ENCODE measurements around the gene SBF1. TPM values are rescaled to one million over a fixed set of nuclear protein-coding genes. Genes with fewer than 3 reads are reported as not detected.
A peak's percentile ranks its signal among the peaks of the same experiment; 100 is the strongest.

The SBF1 gene
- polyA plus RNA-seq, 1 donor (not counting 4 experiments of a cell fraction or from before 2014, with no cell fraction given), result 16.2 TPM

DNA sequence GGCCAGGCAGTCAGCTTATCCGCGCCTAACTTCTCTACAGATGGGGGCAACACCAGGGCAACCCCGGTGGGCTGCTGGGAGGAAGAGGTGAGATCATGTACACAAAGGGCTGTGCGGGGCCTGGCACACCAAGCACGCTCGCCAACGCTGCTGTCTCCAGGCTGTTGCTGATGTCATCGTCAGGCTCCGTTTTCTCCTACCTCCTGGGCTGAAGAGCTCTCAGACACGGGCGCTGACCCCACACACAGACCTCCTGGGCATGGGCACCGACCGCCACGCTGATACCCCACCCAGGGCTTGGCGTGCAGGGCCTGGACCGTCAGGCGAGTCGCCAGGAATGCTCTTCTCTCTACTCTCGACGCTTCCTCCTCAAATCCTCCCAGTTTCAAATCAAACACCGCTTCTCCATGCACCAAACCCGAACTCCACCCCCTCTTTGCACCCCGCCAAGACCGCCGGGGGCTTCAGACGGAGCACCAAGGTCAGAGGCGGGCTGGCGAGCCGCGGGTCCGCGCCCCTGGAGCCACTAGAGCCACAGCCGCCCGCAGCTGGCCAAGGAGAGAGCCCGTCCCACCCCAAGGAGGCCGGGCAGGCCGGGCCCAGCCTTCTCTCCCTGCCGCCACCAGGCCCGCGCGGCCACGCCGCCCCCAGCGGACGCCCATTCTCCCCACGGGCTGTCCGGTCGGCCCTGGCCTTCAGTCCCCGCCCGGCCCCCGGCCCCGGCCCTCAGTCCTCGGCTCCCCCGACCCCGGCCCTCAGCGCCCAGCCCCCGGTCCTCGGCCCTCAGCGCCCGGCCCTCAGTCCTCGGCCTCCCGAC lies 772 bp downstream of the SBF1 start:
- H2AFZ ChIP-seq (ENCODE audit: control insufficient read depth, low read length), result no peak overlapping the region
- peak; percentile 53 for FAIRE-seq

DNA sequence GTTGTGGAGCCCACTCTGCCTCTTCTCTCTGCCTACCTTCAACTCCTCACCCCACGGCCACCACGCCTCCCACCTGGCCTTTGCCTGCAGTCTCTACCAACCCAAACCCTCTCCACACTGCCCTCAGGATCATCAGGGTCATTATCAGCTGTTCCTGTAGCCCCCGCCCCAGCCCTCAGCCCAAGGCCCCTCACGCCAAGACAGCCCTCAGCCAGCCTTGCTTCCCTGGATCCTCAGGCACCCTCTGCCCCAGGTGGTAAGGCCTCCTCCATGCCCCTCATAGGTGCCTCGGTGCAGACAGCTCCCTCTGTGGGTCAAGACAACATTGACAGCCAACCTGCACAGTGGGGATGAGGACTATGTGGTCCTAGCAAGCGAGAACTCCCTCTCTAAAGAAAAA lies 1.7 kb downstream of the SBF1 start:
- Histone ChIP-seq H2AFZ (ENCODE audit: control insufficient read depth, low read length) (no peak overlapping the region), H3K4me2 (ENCODE audit: control insufficient read depth, extremely low read depth, insufficient read depth, low read depth, low read length) (peak overlapping the region; percentile 96), H3K36me3 (ENCODE audit: control insufficient read depth in 2 of 2, extremely low read depth in 1 of 2, insufficient read depth in 2 of 2, low read length in 2 of 2) (peaks cover 1 to 16% of the 10 kb centered on the region in 2 experiments), H3K9me3 (ENCODE audit: control insufficient read depth, low read depth, low read length) (no peaks in the 10 kb centered on the region), H4K20me1 (ENCODE audit: control insufficient read depth, extremely low read depth, insufficient read depth, low read length) (peaks cover 41% of the 10 kb centered on the region), H3K9me1 (ENCODE audit: control insufficient read depth, extremely low read depth, insufficient read depth, low read length) (peaks cover 17% of the 10 kb centered on the region), H3K4me1 (ENCODE audit: control insufficient read depth, extremely low read depth, insufficient read depth, low read length) (peaks cover 63% of the 10 kb centered on the region), H3K9ac (ENCODE audit: control insufficient read depth, extremely low read depth, insufficient read depth, low read length) (no peak overlapping the region), H3K4me3 (ENCODE audit: control insufficient read depth in 2 of 3, extremely low read depth in 1 of 3, insufficient read depth in 2 of 3, low read depth in 1 of 3, low read length in 3 of 3) (peak overlapping the region in 1 of 3 experiments; percentile 80), H3K27me3 (ENCODE audit: control insufficient read depth, extremely low read depth, insufficient read depth, low read length) (no peaks in the 10 kb centered on the region), H3K79me2 (ENCODE audit: control insufficient read depth, insufficient read depth, low read length) (peaks cover 56% of the 10 kb centered on the region), H3K27ac (ENCODE audit: control insufficient read depth, insufficient read depth, low read length) (no peak overlapping the region)
- DNase-seq (ENCODE audit: low read depth, low spot score) (no peak), FAIRE-seq (peak; percentile 58)
- TF ChIP-seq, protein P1, sequence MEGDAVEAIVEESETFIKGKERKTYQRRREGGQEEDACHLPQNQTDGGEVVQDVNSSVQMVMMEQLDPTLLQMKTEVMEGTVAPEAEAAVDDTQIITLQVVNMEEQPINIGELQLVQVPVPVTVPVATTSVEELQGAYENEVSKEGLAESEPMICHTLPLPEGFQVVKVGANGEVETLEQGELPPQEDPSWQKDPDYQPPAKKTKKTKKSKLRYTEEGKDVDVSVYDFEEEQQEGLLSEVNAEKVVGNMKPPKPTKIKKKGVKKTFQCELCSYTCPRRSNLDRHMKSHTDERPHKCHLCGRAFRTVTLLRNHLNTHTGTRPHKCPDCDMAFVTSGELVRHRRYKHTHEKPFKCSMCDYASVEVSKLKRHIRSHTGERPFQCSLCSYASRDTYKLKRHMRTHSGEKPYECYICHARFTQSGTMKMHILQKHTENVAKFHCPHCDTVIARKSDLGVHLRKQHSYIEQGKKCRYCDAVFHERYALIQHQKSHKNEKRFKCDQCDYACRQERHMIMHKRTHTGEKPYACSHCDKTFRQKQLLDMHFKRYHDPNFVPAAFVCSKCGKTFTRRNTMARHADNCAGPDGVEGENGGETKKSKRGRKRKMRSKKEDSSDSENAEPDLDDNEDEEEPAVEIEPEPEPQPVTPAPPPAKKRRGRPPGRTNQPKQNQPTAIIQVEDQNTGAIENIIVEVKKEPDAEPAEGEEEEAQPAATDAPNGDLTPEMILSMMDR (optimal IDR thresholded peaks at IDR 0.05 in 1 of 3, IDR thresholded peaks at IDR 0.05 in 1 of 3, conservative IDR thresholded peaks at IDR 0.05 in 1 of 3; ENCODE audit: extremely low read depth in 1 of 3, insufficient read depth in 2 of 3, low read length in 3 of 3), result peak; percentile 37 to 79 (median 66)
- TF ChIP-seq EZH2 (IDR thresholded peaks at IDR 0.05; ENCODE audit: low read length), result no peak
- dilution Hi-C loops (cut with MboI; ENCODE audit: extremely low pct_ligation_motif_present, low sequenced_read_pairs), result no loop called here

More for the DNA sequence above, 772 bp downstream of the SBF1 start:
- Histone ChIP-seq H3K36me3 (ENCODE audit: control insufficient read depth in 2 of 2, extremely low read depth in 1 of 2, insufficient read depth in 2 of 2, low read length in 2 of 2) (peaks cover 1 to 16% of the 10 kb centered on the region in 2 experiments), H3K27me3 (ENCODE audit: control insufficient read depth, extremely low read depth, insufficient read depth, low read length) (no peaks in the 10 kb centered on the region), H3K9ac (ENCODE audit: control insufficient read depth, extremely low read depth, insufficient read depth, low read length) (peak overlapping the region; percentile 78), H4K20me1 (ENCODE audit: control insufficient read depth, extremely low read depth, insufficient read depth, low read length) (peaks cover 36% of the 10 kb centered on the region), H3K9me3 (ENCODE audit: control insufficient read depth, low read depth, low read length) (no peaks in the 10 kb centered on the region), H3K4me2 (ENCODE audit: control insufficient read depth, extremely low read depth, insufficient read depth, low read depth, low read length) (peak overlapping the region; percentile 96), H3K79me2 (ENCODE audit: control insufficient read depth, insufficient read depth, low read length) (peaks cover 49% of the 10 kb centered on the region), H3K4me3 (ENCODE audit: control insufficient read depth in 2 of 3, extremely low read depth in 1 of 3, insufficient read depth in 2 of 3, low read depth in 1 of 3, low read length in 3 of 3) (peak overlapping the region; percentile 62 to 85 (median 80)), H3K27ac (ENCODE audit: control insufficient read depth, insufficient read depth, low read length) (peak overlapping the region; percentile 49), H3K4me1 (ENCODE audit: control insufficient read depth, extremely low read depth, insufficient read depth, low read length) (peaks cover 62% of the 10 kb centered on the region), H3K9me1 (ENCODE audit: control insufficient read depth, extremely low read depth, insufficient read depth, low read length) (peaks cover 16% of the 10 kb centered on the region)
- no peak for DNase-seq (ENCODE audit: low read depth, low spot score)
- no peak for TF ChIP-seq EZH2 (IDR thresholded peaks at IDR 0.05; ENCODE audit: low read length)
- TF ChIP-seq, protein P1 (optimal IDR thresholded peaks at IDR 0.05 in 1 of 3, IDR thresholded peaks at IDR 0.05 in 1 of 3, conservative IDR thresholded peaks at IDR 0.05 in 1 of 3; ENCODE audit: extremely low read depth in 1 of 3, insufficient read depth in 2 of 3, low read length in 3 of 3), result no peak
- dilution Hi-C loops (cut with MboI; ENCODE audit: extremely low pct_ligation_motif_present, low sequenced_read_pairs), result no loop called here

Measured in keratinocyte (primary cell).